Spinal cord (tissue), 10 donors: ENCODE measurements around the gene PRICKLE3. TPM values are rescaled to one million over a fixed set of nuclear protein-coding genes. Genes with fewer than 3 reads are reported as not detected.
A peak's percentile ranks its signal among the peaks of the same experiment; 100 is the strongest.
"Not testable (repeated sequence)": the region's sequence is repeated elsewhere in the genome, so short reads cannot be mapped to it uniquely, and the experiment has no call there.

ENCODE experiments used
- DNase-seq, 6 donors: peaks; one replicate each; pipeline versions ENCODE4 v3.0.0 to v3.0.0-alpha.2; 2013 to 2015; ENCODE audit warnings: low spot score in 6 of 6, low read depth in 4 of 6
- H3K27ac ChIP-seq: one replicate; pipeline ENCODE4 v1.5.1; 2013; ENCODE audit warnings: low read depth, low read length, control low read depth
- H3K27me3 ChIP-seq: one replicate; pipeline ENCODE4 v1.6.1; 2013; ENCODE audit warnings: low read length; ENCODE audit not compliant: control insufficient read depth, insufficient read depth
- H3K36me3 ChIP-seq: one replicate; pipeline ENCODE4 v1.6.1; 2013; ENCODE audit warnings: low read length; ENCODE audit not compliant: control insufficient read depth, insufficient read depth
- H3K4me1 ChIP-seq: one replicate; pipeline ENCODE4 v1.6.1; 2013; ENCODE audit warnings: low read length; ENCODE audit not compliant: control insufficient read depth, insufficient read depth
- H3K4me3 ChIP-seq: one replicate; pipeline ENCODE4 v1.5.1; 2013; ENCODE audit warnings: low read depth, low read length, control low read depth
- H3K9me3 ChIP-seq: one replicate; pipeline ENCODE4 v1.6.1; 2013; ENCODE audit warnings: low read length; ENCODE audit not compliant: control insufficient read depth, insufficient read depth
- WGBS: methylation state at CpG from one replicate; pipeline ENCODE4 v1.1.5; 2013; ENCODE audit warnings: missing lambda C conversion rate; ENCODE audit not compliant: insufficient coverage; 5-methylcytosine and 5-hydroxymethylcytosine counted together
- polyA plus RNA-seq, 2 donors: library from polyadenylated mRNA; unstranded; fragments of 120-200 nt; gene quantifications; one replicate each; pipeline ENCODE4 v1.2.1, GENCODE V29; 2013; ENCODE audit not compliant: insufficient read length in 2 of 2
- total RNA-seq, 2 donors: library from RNA; depleted of rRNA in 1 of 2; stranded (reverse); fragments of 120-200 nt in 1 of 2; fragments of >200 nt in 1 of 2; gene quantifications; one replicate each; pipeline versions ENCODE4 v1.2.3 to v1.2.4, GENCODE V29; 2013 to 2014
- donor health status: healthy.

PRICKLE3 gene
- total and polyA plus RNA-seq, 4 donors: 1.7 to 3.1 (median 2.1) TPM

DNA sequence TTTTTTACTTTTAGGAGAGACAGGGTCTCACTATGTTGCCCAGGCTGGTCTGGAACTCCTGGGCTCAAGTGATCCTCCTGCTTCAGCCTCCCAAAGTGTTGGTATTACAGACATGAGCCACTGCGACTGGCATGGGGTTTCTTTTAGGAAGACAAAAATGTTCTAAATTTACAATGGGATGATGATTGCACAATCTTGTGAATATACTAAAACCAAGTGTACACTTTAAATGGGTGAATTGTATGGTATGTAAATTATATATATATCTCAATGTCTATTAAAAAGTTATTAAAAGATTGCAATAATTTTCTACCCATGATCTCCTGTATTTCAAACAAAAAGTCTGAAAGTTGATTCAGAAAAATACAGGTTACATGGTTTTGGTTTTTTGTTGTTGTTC is 32.7 kb downstream of the PRICKLE3 start:
- H3K4me3 ChIP-seq: no peak overlapping the region
- no CpG with 5 or more reads among the region's 1 CpG for WGBS
- H3K27ac ChIP-seq: no peak overlapping the region
- no peaks in the 10 kb centered on the region for H3K4me1 ChIP-seq
- no peaks in the 10 kb centered on the region for H3K9me3 ChIP-seq
- DNase-seq: no peak
- H3K36me3 ChIP-seq: peaks cover under 1% of the 10 kb centered on the region
- H3K27me3 ChIP-seq: no peaks in the 10 kb centered on the region

DNA sequence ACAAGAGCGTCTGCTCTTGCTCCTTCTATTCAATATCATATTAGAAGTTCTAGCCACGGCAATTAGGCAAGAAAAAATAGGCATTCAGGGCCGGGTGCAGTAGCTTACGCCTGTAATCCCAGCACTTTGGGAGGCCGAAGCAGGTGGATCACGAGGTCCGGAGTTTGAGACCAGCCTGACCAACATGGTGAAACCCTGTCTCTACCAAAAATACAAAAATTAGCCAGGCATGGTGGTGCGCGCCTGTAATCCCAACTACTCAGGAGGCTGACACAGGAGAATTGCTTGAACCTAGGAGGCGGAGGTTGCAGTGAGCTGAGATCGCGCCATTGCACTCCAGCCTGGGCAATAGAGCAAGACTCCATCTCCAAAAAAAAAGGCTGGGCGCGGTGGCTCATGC is 36.9 kb downstream of the PRICKLE3 start:
- not testable (repeated sequence) for H3K9me3 ChIP-seq, H3K27ac ChIP-seq, DNase-seq, H3K36me3 ChIP-seq, H3K4me3 ChIP-seq, H3K27me3 ChIP-seq, H3K4me1 ChIP-seq
- WGBS: 91% methylated on average over 11 of the region's 14 CpGs

DNA sequence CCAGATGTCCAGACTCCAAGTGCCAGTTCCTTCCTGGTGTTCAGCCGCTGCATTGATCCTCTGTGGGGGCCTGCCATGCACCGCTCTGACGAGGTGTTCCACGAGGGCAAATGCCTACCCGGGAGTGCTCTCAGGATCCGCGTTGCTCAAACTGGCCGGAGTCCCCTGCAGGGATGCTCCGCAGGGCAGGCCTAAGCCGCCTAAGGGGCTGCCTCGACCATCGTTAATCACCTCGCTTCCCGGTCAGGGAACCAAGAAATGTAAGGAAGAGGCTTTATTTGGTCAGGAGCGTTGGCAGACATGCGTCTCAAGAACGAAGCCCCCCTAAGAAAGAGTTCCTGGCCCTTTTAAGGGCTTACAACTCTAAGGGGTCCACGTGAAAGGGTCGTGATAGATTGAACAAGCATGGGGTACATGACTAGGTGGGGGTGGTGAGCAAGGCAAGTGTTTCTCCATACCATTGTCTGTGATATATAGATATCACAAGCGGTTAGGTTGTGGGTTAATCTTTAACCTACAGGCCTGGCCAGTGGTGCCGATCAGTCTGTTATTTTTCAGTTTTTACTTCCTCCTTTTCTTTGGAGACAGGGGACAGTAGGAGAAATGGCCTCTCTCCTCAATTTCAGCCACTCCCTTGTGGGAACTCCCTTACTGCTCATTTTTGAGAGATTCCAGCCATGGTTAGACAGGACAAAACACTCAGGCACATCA is 37.6 kb downstream of the PRICKLE3 start:
- H3K9me3 ChIP-seq, DNase-seq, H3K36me3 ChIP-seq, H3K4me3 ChIP-seq, H3K27me3 ChIP-seq, H3K27ac ChIP-seq, H3K4me1 ChIP-seq: not testable (repeated sequence)
- 74% methylated on average over 19 of the region's 21 CpGs for WGBS

DNA sequence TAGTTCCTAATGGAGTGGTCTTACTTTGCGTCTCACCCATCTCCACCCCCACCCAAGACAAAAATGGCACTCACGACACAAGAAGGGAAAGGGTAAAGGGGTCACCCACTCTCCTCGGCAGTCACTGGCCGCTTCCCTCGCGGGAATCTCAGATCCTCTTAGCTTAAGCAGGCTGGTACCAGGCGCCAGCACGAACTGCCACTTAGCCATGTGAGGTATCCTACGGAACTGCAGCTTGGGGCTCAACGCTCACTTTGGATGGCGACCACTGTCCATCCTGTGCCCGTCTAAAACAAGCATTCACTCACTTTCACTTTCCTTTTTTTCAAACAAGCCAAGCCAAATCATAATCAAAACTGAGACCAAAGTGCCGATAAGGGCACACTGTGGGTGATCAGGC is 38.2 kb downstream of the PRICKLE3 start:
- H3K27me3 ChIP-seq: no peaks in the 10 kb centered on the region
- no peak overlapping the region for H3K27ac ChIP-seq
- no peak overlapping the region for H3K4me3 ChIP-seq
- no peaks in the 10 kb centered on the region for H3K4me1 ChIP-seq
- no peaks in the 10 kb centered on the region for H3K9me3 ChIP-seq
- peaks cover 4% of the 10 kb centered on the region for H3K36me3 ChIP-seq
- no peak for DNase-seq
- WGBS: 78% methylated on average over 11 of the region's 13 CpGs

DNA sequence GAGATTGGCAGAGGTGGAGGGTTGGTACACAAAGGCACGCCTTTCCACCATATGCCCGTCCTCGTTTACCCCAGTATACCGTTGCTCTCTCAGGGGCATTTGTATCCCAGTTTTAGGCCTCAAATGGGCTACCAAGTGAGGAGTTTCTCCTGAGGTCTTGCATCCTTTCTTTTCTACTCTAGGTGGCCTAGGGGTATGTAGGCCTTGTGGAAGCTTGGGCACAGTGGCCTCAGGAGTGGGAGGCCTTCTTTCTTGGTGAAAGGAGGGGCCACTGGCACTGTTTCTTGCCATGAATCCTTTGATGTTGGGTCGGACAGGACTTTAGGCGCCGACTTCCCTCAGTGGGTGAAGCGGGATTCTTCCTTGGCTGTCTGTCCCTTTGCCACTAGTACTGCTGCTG is 38.9 kb downstream of the PRICKLE3 start:
- Histone ChIP-seq H3K9me3 (no peaks in the 10 kb centered on the region), H3K36me3 (peaks cover 4% of the 10 kb centered on the region), H3K27me3 (no peaks in the 10 kb centered on the region), H3K4me1 (no peaks in the 10 kb centered on the region), H3K4me3 (no peak overlapping the region), H3K27ac (no peak overlapping the region)
- no peak for DNase-seq
- WGBS: 78% methylated on average over 7 of the region's 8 CpGs

DNA sequence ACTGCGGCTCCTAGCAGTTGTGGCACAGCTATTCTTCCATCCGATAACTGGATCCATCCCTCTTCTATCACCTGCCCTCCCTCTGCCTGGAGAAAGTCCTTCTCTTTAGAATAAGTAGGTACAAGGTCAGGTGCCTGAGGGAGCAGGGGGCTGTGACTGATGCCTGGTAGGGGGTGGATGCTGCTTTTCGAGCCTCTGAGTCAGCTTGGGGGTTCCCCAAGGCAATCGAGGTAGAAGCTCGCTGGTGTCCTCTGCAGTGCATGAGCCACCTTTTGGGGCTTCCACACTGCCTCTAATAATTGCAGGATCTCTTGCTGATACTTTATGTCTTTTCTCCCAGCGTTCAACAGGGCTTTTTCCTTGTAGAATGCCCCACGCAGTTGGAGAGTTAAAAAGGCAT is 43.0 kb downstream of the PRICKLE3 start:
- DNase-seq, H3K4me3 ChIP-seq, H3K27me3 ChIP-seq, H3K36me3 ChIP-seq, H3K27ac ChIP-seq, H3K9me3 ChIP-seq, H3K4me1 ChIP-seq: not testable (repeated sequence)
- 71% methylated on average over 3 of the region's 7 CpGs for WGBS

DNA sequence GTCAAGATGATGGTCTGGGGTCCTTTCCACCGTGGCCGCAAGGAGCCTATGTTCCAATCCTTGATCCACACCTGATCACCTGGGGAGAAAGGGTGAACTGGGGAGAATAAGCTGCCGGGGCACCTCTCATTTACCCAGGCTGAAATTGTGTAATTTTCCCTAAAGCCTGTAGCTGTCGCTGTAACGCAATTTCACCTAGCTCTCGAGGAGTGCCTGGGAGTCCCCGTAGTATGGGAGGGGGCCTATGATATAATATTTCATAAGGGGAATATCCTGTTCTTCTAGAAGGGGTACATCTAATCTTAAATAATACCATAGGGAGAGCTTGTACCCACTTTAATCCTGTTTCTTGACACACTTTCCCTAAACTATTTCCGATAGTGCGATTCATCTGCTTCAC is 43.9 kb downstream of the PRICKLE3 start:
- not testable (repeated sequence) for H3K36me3 ChIP-seq, H3K27me3 ChIP-seq, H3K4me3 ChIP-seq, H3K9me3 ChIP-seq, H3K4me1 ChIP-seq, H3K27ac ChIP-seq
- 20% methylated on average over 2 of the region's 9 CpGs for WGBS
- peak in 1 of 6 donors; percentile 12 for DNase-seq

DNA sequence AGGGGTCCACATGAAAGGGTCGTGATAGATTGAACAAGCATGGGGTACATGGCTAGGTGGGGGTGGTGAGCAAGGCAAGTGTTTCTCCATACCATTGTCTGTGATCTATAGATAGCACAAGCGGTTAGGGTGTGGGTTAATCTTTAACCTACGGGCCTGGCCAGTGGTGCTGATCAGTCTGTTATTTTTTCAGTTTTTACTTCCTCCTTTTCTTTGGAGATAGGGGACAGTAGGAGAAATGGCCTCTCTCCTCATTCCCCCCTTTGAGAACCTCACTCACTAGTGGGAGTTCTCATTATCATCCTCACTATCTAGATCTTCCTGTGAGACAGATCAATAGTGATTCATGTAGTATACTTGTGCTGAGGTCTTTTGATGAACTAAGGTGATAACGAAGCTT is 46.5 kb downstream of the PRICKLE3 start:
- Histone ChIP-seq H3K36me3 (no peaks in the 10 kb centered on the region), H3K4me1 (no peaks in the 10 kb centered on the region), H3K27ac (no peak overlapping the region), H3K27me3 (no peaks in the 10 kb centered on the region), H3K9me3 (no peaks in the 10 kb centered on the region), H3K4me3 (no peak overlapping the region)
- 83% methylated on average over 1 of the region's 4 CpGs for WGBS
- no peak for DNase-seq

DNA sequence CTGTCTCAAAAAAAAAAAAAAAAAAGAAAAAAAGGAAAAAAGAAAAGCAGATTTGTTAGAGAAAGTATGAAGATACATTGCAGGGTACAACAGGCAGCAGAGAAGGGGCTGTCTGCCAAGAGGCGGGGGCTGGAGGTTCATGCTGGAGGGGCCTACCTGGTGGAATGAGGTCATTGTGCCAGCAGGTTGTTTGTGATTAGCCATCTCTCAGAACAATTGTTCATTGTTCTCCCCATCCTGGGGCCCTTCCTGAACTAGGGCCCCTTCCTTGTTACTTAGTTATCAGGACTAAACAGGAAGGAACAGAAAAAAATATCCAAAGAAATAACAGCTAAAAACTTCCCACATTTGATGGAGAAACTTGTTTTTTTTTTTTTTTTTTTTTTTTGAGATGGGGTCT is 48.7 kb downstream of the PRICKLE3 start:
- no peaks in the 10 kb centered on the region for H3K4me1 ChIP-seq
- H3K9me3 ChIP-seq: no peaks in the 10 kb centered on the region
- H3K27ac ChIP-seq: no peak overlapping the region
- H3K4me3 ChIP-seq: no peak overlapping the region
- 100% methylated on average over 1 of the region's 1 CpG for WGBS
- H3K36me3 ChIP-seq: no peaks in the 10 kb centered on the region
- no peak for DNase-seq
- no peaks in the 10 kb centered on the region for H3K27me3 ChIP-seq

DNA sequence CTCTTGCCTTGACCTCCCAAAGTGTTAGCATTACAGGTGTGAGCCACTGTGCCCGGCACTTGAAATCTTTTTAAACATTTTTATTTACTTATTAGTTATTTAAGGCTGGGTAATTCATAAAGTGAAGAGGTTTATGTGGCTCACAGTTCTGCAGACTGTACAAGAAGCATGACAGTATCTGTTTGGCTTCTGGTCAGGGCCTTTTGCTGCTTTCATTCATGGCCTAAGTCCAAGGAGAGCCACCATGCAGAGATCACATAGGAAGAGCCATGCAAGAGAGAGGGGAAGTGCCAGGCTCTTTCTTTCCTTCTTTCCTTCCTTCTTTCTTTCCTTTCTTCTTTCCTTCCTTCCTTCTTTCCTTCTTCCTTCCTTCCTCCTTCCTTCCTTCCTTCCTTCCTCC is 52.4 kb downstream of the PRICKLE3 start:
- no CpG with 5 or more reads among the region's 1 CpG for WGBS
- H3K27ac ChIP-seq: no peak overlapping the region
- H3K9me3 ChIP-seq: no peaks in the 10 kb centered on the region
- H3K4me3 ChIP-seq: no peak overlapping the region
- H3K36me3 ChIP-seq: no peaks in the 10 kb centered on the region
- H3K4me1 ChIP-seq: no peaks in the 10 kb centered on the region
- H3K27me3 ChIP-seq: no peaks in the 10 kb centered on the region
- no peak for DNase-seq
